Measurements from ENCODE around the gene CPEB1.
"Not testable (repeated sequence)": the region's sequence is repeated elsewhere in the genome, so short reads cannot be mapped to it uniquely, and the experiment has no call there.

The CPEB1 gene

DNA sequence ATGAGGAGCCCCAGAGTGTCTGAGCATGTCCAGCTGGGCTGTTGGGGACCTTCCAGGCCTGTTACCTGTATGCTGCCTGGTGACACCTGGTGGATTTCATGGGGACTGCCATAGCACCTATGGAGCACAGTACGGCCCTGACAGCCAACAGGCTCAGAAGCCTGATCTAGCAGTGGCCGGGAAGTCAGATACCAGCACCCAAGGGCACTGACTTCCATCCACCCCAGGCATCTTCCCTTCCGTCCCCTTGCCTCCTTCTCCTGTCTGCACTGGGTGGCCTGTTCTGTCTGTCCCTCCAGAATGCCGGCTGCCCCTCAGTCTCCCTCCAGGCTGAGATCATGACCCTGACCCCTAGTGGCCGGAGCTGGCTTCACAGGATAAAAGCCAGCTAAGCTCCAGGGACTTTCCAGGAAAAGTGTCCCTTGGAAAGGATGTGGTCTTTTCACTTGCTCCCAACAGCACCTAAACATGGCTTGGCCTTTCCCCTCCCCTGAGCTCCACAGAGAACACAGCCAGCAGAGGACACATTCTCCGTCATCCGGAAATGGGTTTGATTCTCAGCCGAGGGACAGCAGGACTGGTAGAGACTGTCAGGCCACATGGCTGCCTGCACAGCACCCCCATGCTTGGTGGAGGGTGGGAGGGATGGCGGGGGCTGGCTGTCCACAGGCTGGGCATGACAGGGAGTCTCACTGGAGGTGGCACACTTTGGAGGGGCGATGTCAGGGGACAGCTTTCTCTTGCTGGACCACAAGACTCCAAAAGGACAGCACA is 116.4 kb downstream of the CPEB1 start:
- DNase-seq (ENCODE audit: extremely low read depth, low read depth) = no peak
- peak; percentile 73 for TF ChIP-seq CTCF (IDR thresholded peaks at IDR 0.05; ENCODE audit: low read depth, low read length)

DNA sequence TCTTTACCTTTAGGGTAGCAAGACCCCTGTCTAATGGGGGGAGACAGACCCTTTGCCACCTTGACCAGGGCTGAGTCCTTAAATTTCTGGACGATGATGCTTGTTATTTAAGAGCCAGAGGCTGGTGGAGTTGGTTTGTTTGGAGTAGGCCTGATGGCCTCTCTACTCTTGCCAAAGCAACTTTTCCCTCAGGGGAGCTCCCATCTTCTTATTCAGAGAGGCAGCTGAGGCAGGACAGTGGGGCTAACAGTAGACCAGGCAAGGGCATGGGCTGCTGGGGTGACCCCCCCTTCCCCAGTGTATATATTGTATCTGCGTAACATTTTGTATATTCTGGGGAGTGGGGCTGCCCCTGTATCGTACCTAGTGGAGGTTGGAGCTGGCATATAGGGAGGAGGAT is 117.2 kb downstream of the CPEB1 start:
- no peak for DNase-seq (ENCODE audit: extremely low read depth, low read depth)
- no peak for TF ChIP-seq CTCF (IDR thresholded peaks at IDR 0.05; ENCODE audit: low read depth, low read length)

DNA sequence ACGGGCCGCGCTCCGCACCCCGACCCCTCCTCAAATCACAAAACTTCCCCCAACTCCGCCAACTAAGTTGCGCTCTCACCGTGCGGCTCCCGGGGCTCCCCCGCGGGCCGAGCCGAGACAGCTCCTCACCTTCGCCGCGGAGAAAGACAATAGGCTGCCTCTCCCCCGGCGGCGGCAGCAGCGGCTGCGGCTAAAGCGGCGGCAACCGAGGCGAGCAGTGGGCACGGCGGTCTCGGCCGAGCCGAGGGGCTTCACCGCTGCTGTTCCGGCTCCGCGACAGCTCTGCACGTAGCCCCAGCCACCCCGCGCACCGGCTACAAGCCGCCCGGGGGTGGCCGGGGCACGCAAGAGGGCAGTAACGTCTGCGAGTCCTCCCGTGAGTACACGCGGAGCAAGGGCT is 133.6 kb downstream of the CPEB1 start:
- DNase-seq (ENCODE audit: extremely low read depth, low read depth) = not testable (repeated sequence)

DNA sequence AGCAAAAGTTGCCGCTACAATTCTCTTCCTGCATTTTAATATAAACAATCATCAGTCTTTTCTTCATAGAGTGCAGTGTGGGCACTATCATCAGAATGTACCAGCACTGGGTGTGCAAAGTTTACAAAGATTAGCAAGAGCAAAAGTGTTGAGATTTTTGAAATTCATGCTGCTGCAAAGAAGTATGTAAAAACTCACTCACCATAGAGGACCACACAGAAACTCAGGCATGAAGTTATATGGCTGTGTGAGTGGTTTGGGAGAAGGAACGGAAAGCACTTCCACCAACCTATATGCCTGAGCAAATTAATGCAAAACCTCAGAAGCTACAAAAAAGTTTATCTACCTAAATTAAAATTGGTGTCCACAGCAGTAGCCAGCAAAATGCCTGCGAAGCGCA is 139.5 kb downstream of the CPEB1 start:
- DNase-seq (ENCODE audit: extremely low read depth, low read depth) = not testable (repeated sequence)

DNA sequence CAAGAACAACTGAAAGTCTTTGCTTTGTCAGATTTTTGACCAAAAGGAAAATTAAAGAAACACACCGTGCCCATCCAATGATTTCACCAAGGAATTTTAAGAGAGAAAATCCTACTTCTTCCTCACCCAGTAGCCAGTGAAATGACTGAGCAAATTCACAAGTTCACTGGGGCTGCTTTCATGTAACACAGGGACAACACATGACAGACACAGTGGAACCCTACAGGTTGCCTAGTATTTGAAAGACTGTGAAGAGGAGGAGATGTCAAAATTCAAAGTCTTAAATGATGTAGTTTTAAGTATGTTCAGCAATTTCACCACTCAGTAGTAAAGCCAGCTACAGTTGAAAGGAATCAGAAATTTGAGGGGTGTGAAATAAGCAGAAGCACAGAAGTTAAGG is 140.1 kb downstream of the CPEB1 start:
- DNase-seq (ENCODE audit: extremely low read depth, low read depth) = not testable (repeated sequence)

GRCh38 chr15:82505842-82506241 is 141.3 kb downstream of the CPEB1 start:
- not testable (repeated sequence) for DNase-seq (ENCODE audit: extremely low read depth, low read depth)

DNA sequence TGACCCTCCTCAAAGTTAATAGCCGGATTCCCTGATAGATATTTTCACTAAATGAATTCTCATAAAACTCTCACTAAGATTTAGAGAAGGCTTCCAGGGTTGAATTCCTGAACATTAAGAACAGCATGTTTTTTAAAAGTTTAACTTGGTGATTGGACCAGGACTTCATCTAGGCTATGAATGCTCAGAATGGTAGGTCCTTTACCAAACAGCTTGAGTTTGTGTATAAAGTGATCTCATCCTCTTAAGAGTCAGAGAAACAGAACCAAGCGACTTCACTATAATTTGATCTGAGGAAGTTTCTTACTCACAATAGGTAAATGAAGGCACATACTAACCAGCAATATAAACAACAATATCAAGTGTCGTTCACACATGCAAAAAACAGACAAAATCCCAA is 143.1 kb downstream of the CPEB1 start:
- not testable (repeated sequence) for DNase-seq (ENCODE audit: extremely low read depth, low read depth)

GRCh38 chr15:82502700-82503339 is 144.3 kb downstream of the CPEB1 start:
- DNase-seq (ENCODE audit: extremely low read depth, low read depth) = not testable (repeated sequence)

- DNase-seq (ENCODE audit: extremely low read depth, low read depth) = not testable (repeated sequence)
These were observed 146.4 kb downstream of the CPEB1 start for GRCh38 chr15:82500772-82501171.

GRCh38 chr15:82497978-82498377 is 149.2 kb downstream of the CPEB1 start:
- not testable (repeated sequence) for DNase-seq (ENCODE audit: extremely low read depth, low read depth)
